Dendritic cell treated with granulocyte-macrophage colony-stimulating factor and Interleukin-4, amounts not matched to agents 40 ng/mL and 50 ng/mL, for 4 days (primary cell): ENCODE results near the gene PTPN21.

Experiments used
- H3K27ac Mint-ChIP-seq: one replicate; pipeline ENCODE4 v1.8.0; 2022; ENCODE audit warnings: mild to moderate bottlenecking, mixed read lengths
- H3K27me3 Mint-ChIP-seq: one replicate; pipeline ENCODE4 v1.8.0; 2022; ENCODE audit warnings: mild to moderate bottlenecking, mixed read lengths
- H3K36me3 Mint-ChIP-seq: one replicate; pipeline ENCODE4 v1.8.0; 2022; ENCODE audit warnings: low read depth, mixed read lengths
- H3K4me1 Mint-ChIP-seq: one replicate; pipeline ENCODE4 v1.8.0; 2022; ENCODE audit warnings: low read depth, mixed read lengths
- H3K4me3 Mint-ChIP-seq: one replicate; pipeline ENCODE4 v1.8.0; 2022; ENCODE audit warnings: mild to moderate bottlenecking, moderate library complexity, mixed read lengths
- H3K9me3 Mint-ChIP-seq: one replicate; pipeline ENCODE4 v1.8.0; 2022; ENCODE audit warnings: mixed read lengths
- intact Hi-C: fragments of 100-400 bp; cut with micrococcal nuclease; formaldehyde crosslinking; loops from one replicate; pipeline ENCODE4 v1.15.0; 2022

PTPN21 gene

GRCh38 chr14:88554457-88555286, at the start of gene PTPN21:
TSS of gene PTPN21 (minus strand) at chr14:88555007. CDS start at chr14:88550417, 4,590 bp downstream.
- H3K27me3 Mint-ChIP-seq: peaks cover 86% of the 10 kb centered on the region
- H3K36me3 Mint-ChIP-seq: no peaks in the 10 kb centered on the region
- no peaks in the 10 kb centered on the region for H3K9me3 Mint-ChIP-seq
- peak within 1 kb of the TSS; percentile 63 for H3K27ac Mint-ChIP-seq
- intact Hi-C loops: no loop called here
- peak within 1 kb of the TSS; percentile 83 for H3K4me3 Mint-ChIP-seq
- peaks cover 6% of the 10 kb centered on the region for H3K4me1 Mint-ChIP-seq

- Mint-ChIP-seq H3K9me3 (no peaks in the 10 kb centered on the region), H3K36me3 (peaks cover 94% of the 10 kb centered on the region), H3K27me3 (no peaks in the 10 kb centered on the region), H3K4me1 (peaks cover 10% of the 10 kb centered on the region), H3K27ac (no peak overlapping the region), H3K4me3 (no peak overlapping the region)
- intact Hi-C loops: no loop called here
These were observed 49.4 kb upstream of the PTPN21 start for GRCh38 chr14:88604212-88604611.

- Mint-ChIP-seq H3K4me3 (no peak overlapping the region), H3K4me1 (peaks cover 10% of the 10 kb centered on the region), H3K9me3 (no peaks in the 10 kb centered on the region), H3K27ac (peak overlapping the region; percentile 24), H3K27me3 (no peaks in the 10 kb centered on the region), H3K36me3 (peaks cover 86% of the 10 kb centered on the region)
- intact Hi-C loops: no loop called here
These were observed 45.1 kb upstream of the PTPN21 start for GRCh38 chr14:88599761-88600439.

GRCh38 chr14:88599326-88599725, 44.5 kb upstream of the PTPN21 start:
- intact Hi-C loops: no loop called here
- Mint-ChIP-seq H3K4me1 (peaks cover 10% of the 10 kb centered on the region), H3K27me3 (no peaks in the 10 kb centered on the region), H3K9me3 (no peaks in the 10 kb centered on the region), H3K27ac (no peak overlapping the region), H3K36me3 (peaks cover 81% of the 10 kb centered on the region), H3K4me3 (no peak overlapping the region)

- Mint-ChIP-seq H3K27me3 (no peaks in the 10 kb centered on the region), H3K4me3 (no peak overlapping the region), H3K27ac (no peak overlapping the region), H3K9me3 (no peaks in the 10 kb centered on the region), H3K4me1 (peaks cover 10% of the 10 kb centered on the region), H3K36me3 (peaks cover 78% of the 10 kb centered on the region)
- intact Hi-C loops: no loop called here
These were observed 43.4 kb upstream of the PTPN21 start for GRCh38 chr14:88598097-88598675.

- Mint-ChIP-seq H3K27me3 (no peaks in the 10 kb centered on the region), H3K36me3 (peaks cover 78% of the 10 kb centered on the region), H3K27ac (no peak overlapping the region), H3K4me3 (no peak overlapping the region), H3K4me1 (peaks cover 10% of the 10 kb centered on the region), H3K9me3 (no peaks in the 10 kb centered on the region)
- intact Hi-C loops: no loop called here
These were observed 42.8 kb upstream of the PTPN21 start for GRCh38 chr14:88597601-88598000.

- Mint-ChIP-seq H3K4me1 (peaks cover 10% of the 10 kb centered on the region), H3K36me3 (peaks cover 78% of the 10 kb centered on the region), H3K27ac (no peak overlapping the region), H3K27me3 (no peaks in the 10 kb centered on the region), H3K4me3 (no peak overlapping the region), H3K9me3 (no peaks in the 10 kb centered on the region)
- intact Hi-C loops: no loop called here
These were observed 42.2 kb upstream of the PTPN21 start for GRCh38 chr14:88597038-88597437.

GRCh38 chr14:88592031-88592430, 37.2 kb upstream of the PTPN21 start:
- H3K27ac Mint-ChIP-seq: no peak overlapping the region
- no peaks in the 10 kb centered on the region for H3K9me3 Mint-ChIP-seq
- H3K4me1 Mint-ChIP-seq: no peaks in the 10 kb centered on the region
- H3K27me3 Mint-ChIP-seq: no peaks in the 10 kb centered on the region
- peaks cover 80% of the 10 kb centered on the region for H3K36me3 Mint-ChIP-seq
- intact Hi-C loops: no loop called here
- H3K4me3 Mint-ChIP-seq: no peak overlapping the region

GRCh38 chr14:88590173-88590572, 35.4 kb upstream of the PTPN21 start:
- intact Hi-C loops: no loop called here
- Mint-ChIP-seq H3K4me3 (no peak overlapping the region), H3K36me3 (peaks cover 86% of the 10 kb centered on the region), H3K4me1 (no peaks in the 10 kb centered on the region), H3K27me3 (no peaks in the 10 kb centered on the region), H3K27ac (no peak overlapping the region), H3K9me3 (no peaks in the 10 kb centered on the region)

- H3K27ac Mint-ChIP-seq: peak overlapping the region; percentile 9
These were observed 33.3 kb upstream of the PTPN21 start for GRCh38 chr14:88588081-88588480.

GRCh38 chr14:88584451-88584850, 29.6 kb upstream of the PTPN21 start:
- no peaks in the 10 kb centered on the region for H3K4me1 Mint-ChIP-seq
- no peaks in the 10 kb centered on the region for H3K27me3 Mint-ChIP-seq

More at GRCh38 chr14:88588081-88588480, 33.3 kb upstream of the PTPN21 start:
- Mint-ChIP-seq H3K4me3 (no peak overlapping the region), H3K4me1 (no peaks in the 10 kb centered on the region), H3K9me3 (no peaks in the 10 kb centered on the region), H3K27me3 (no peaks in the 10 kb centered on the region), H3K36me3 (peaks cover 93% of the 10 kb centered on the region)
- intact Hi-C loops: no loop called here

GRCh38 chr14:88576222-88576621, 21.4 kb upstream of the PTPN21 start:
- H3K27me3 Mint-ChIP-seq: no peaks in the 10 kb centered on the region
- H3K27ac Mint-ChIP-seq: no peak overlapping the region
- no peaks in the 10 kb centered on the region for H3K9me3 Mint-ChIP-seq
- peaks cover 93% of the 10 kb centered on the region for H3K36me3 Mint-ChIP-seq
- intact Hi-C loops: no loop called here
- no peaks in the 10 kb centered on the region for H3K4me1 Mint-ChIP-seq
- no peak overlapping the region for H3K4me3 Mint-ChIP-seq

More at GRCh38 chr14:88584451-88584850, 29.6 kb upstream of the PTPN21 start:
- peaks cover 88% of the 10 kb centered on the region for H3K36me3 Mint-ChIP-seq
- no peaks in the 10 kb centered on the region for H3K9me3 Mint-ChIP-seq
- H3K27ac Mint-ChIP-seq: no peak overlapping the region
- intact Hi-C loops: no loop called here
- no peak overlapping the region for H3K4me3 Mint-ChIP-seq

GRCh38 chr14:88572117-88572516, 17.3 kb upstream of the PTPN21 start:
- H3K27ac Mint-ChIP-seq: no peak overlapping the region
- no peak overlapping the region for H3K4me3 Mint-ChIP-seq
- H3K36me3 Mint-ChIP-seq: peaks cover 97% of the 10 kb centered on the region
- no peaks in the 10 kb centered on the region for H3K27me3 Mint-ChIP-seq
- intact Hi-C loops: no loop called here
- H3K4me1 Mint-ChIP-seq: no peaks in the 10 kb centered on the region
- peaks cover 7% of the 10 kb centered on the region for H3K9me3 Mint-ChIP-seq

- H3K27ac Mint-ChIP-seq: no peak overlapping the region
These were observed 13.4 kb upstream of the PTPN21 start for GRCh38 chr14:88568196-88568595.

More at GRCh38 chr14:88568196-88568595, 13.4 kb upstream of the PTPN21 start:
- H3K36me3 Mint-ChIP-seq: peaks cover 69% of the 10 kb centered on the region
- no peak overlapping the region for H3K4me3 Mint-ChIP-seq
- no peaks in the 10 kb centered on the region for H3K27me3 Mint-ChIP-seq
- H3K4me1 Mint-ChIP-seq: peaks cover 12% of the 10 kb centered on the region
- H3K9me3 Mint-ChIP-seq: peaks cover 7% of the 10 kb centered on the region
- intact Hi-C loops: no loop called here
